Stimulated activated effector memory CD8-positive, alpha-beta T cell treated with anti-CD3 and anti-CD28 coated beads, Interleukin-12 subunit alpha, Interleukin-12 subunit beta, amount 100 ng/mL, for 72 hours (primary cell): ENCODE measurements around the gene ENOX2.
"Not testable (repeated sequence)": the region's sequence is repeated elsewhere in the genome, so short reads cannot be mapped to it uniquely, and the experiment has no call there.

Experiments
- ATAC-seq: fragments of 150-1000 bp; cut with Tn5 transposase; 2 replicates; pipeline ENCODE4 v1.10.0; 2021
- DNase-seq, 2 donors: peaks; one replicate each; pipeline ENCODE4 v3.0.0; 2021 to 2022; ENCODE audit warnings: low spot score in 2 of 2
- H3K27ac Mint-ChIP-seq: one replicate; pipeline ENCODE4 v1.8.0; 2022; ENCODE audit warnings: mild to moderate bottlenecking, mixed read lengths
- H3K36me3 Mint-ChIP-seq: one replicate; pipeline ENCODE4 v1.8.0; 2022; ENCODE audit warnings: mild to moderate bottlenecking, mixed read lengths
- H3K4me1 Mint-ChIP-seq: one replicate; pipeline ENCODE4 v1.8.0; 2022; ENCODE audit warnings: mixed read lengths
- H3K4me3 Mint-ChIP-seq: one replicate; pipeline ENCODE4 v1.8.0; 2022; ENCODE audit warnings: mild to moderate bottlenecking, mixed read lengths
- H3K9me3 Mint-ChIP-seq: one replicate; pipeline ENCODE4 v1.8.0; 2022; ENCODE audit warnings: mixed read lengths

The ENOX2 gene

GRCh38 chrX:130716781-130717413 is 186.1 kb downstream of the ENOX2 start:
- ATAC-seq (no peak), DNase-seq (no peak)
- Mint-ChIP-seq H3K27ac (no peak overlapping the region), H3K9me3 (no peaks in the 10 kb centered on the region), H3K4me1 (no peaks in the 10 kb centered on the region), H3K36me3 (no peaks in the 10 kb centered on the region), H3K4me3 (no peak overlapping the region)

- no peaks in the 10 kb centered on the region for H3K9me3 Mint-ChIP-seq
- no peak overlapping the region for H3K27ac Mint-ChIP-seq
- no peaks in the 10 kb centered on the region for H3K36me3 Mint-ChIP-seq
- DNase-seq (no peak), ATAC-seq (no peak)
- no peaks in the 10 kb centered on the region for H3K4me1 Mint-ChIP-seq
- no peak overlapping the region for H3K4me3 Mint-ChIP-seq
Measured at GRCh38 chrX:130716346-130716745, 186.7 kb downstream of the ENOX2 start.

- Mint-ChIP-seq H3K36me3 (no peaks in the 10 kb centered on the region), H3K4me1 (no peaks in the 10 kb centered on the region), H3K27ac (no peak overlapping the region), H3K4me3 (no peak overlapping the region), H3K9me3 (no peaks in the 10 kb centered on the region)
- ATAC-seq, result no peak
- DNase-seq, result no peak
Measured at GRCh38 chrX:130715299-130715698, 187.7 kb downstream of the ENOX2 start.

GRCh38 chrX:130714665-130715064 is 188.3 kb downstream of the ENOX2 start:
- Mint-ChIP-seq H3K27ac (no peak overlapping the region), H3K4me3 (no peak overlapping the region), H3K9me3 (no peaks in the 10 kb centered on the region), H3K36me3 (no peaks in the 10 kb centered on the region), H3K4me1 (no peaks in the 10 kb centered on the region)
- ATAC-seq, result no peak
- DNase-seq, result no peak

GRCh38 chrX:130714135-130714534 is 188.9 kb downstream of the ENOX2 start:
- H3K27ac Mint-ChIP-seq, result no peak overlapping the region
- ATAC-seq (no peak), DNase-seq (no peak)
- no peak overlapping the region for H3K4me3 Mint-ChIP-seq
- H3K36me3 Mint-ChIP-seq, result no peaks in the 10 kb centered on the region
- no peaks in the 10 kb centered on the region for H3K4me1 Mint-ChIP-seq
- H3K9me3 Mint-ChIP-seq, result no peaks in the 10 kb centered on the region

- not testable (repeated sequence) for ATAC-seq, H3K4me1 Mint-ChIP-seq, H3K36me3 Mint-ChIP-seq, H3K27ac Mint-ChIP-seq, H3K4me3 Mint-ChIP-seq, DNase-seq, H3K9me3 Mint-ChIP-seq
Measured at GRCh38 chrX:130709178-130709577, 193.8 kb downstream of the ENOX2 start.

GRCh38 chrX:130705591-130705990 is 197.4 kb downstream of the ENOX2 start:
- no peak overlapping the region for H3K4me3 Mint-ChIP-seq
- no peaks in the 10 kb centered on the region for H3K9me3 Mint-ChIP-seq
- DNase-seq (no peak), ATAC-seq (no peak)
- H3K4me1 Mint-ChIP-seq, result no peaks in the 10 kb centered on the region
- no peak overlapping the region for H3K27ac Mint-ChIP-seq
- no peaks in the 10 kb centered on the region for H3K36me3 Mint-ChIP-seq

- no peak overlapping the region for H3K27ac Mint-ChIP-seq
- ATAC-seq (no peak), DNase-seq (no peak)
- H3K9me3 Mint-ChIP-seq, result no peaks in the 10 kb centered on the region
- no peak overlapping the region for H3K4me3 Mint-ChIP-seq
- no peaks in the 10 kb centered on the region for H3K4me1 Mint-ChIP-seq
- H3K36me3 Mint-ChIP-seq, result no peaks in the 10 kb centered on the region
Measured at GRCh38 chrX:130704053-130705038, 198.7 kb downstream of the ENOX2 start.

- Mint-ChIP-seq H3K36me3 (no peaks in the 10 kb centered on the region), H3K9me3 (no peaks in the 10 kb centered on the region), H3K27ac (no peak overlapping the region), H3K4me1 (no peaks in the 10 kb centered on the region), H3K4me3 (no peak overlapping the region)
- ATAC-seq (no peak), DNase-seq (no peak)
Measured at GRCh38 chrX:130702867-130703707, 199.9 kb downstream of the ENOX2 start.

- DNase-seq (no peak), ATAC-seq (no peak)
- Mint-ChIP-seq H3K27ac (no peak overlapping the region), H3K4me1 (no peaks in the 10 kb centered on the region), H3K36me3 (no peaks in the 10 kb centered on the region), H3K9me3 (no peaks in the 10 kb centered on the region), H3K4me3 (no peak overlapping the region)
Measured at GRCh38 chrX:130700629-130701028, 202.4 kb downstream of the ENOX2 start.

- H3K4me1 Mint-ChIP-seq, result no peaks in the 10 kb centered on the region
- no peak overlapping the region for H3K4me3 Mint-ChIP-seq
- no peak for ATAC-seq
- H3K36me3 Mint-ChIP-seq, result no peaks in the 10 kb centered on the region
- DNase-seq, result no peak
- no peak overlapping the region for H3K27ac Mint-ChIP-seq
- H3K9me3 Mint-ChIP-seq, result no peaks in the 10 kb centered on the region
Measured at GRCh38 chrX:130699618-130700017, 203.4 kb downstream of the ENOX2 start.

- no peak overlapping the region for H3K4me3 Mint-ChIP-seq
- H3K27ac Mint-ChIP-seq, result no peak overlapping the region
- no peaks in the 10 kb centered on the region for H3K36me3 Mint-ChIP-seq
- ATAC-seq (no peak), DNase-seq (no peak)
- no peaks in the 10 kb centered on the region for H3K4me1 Mint-ChIP-seq
- no peaks in the 10 kb centered on the region for H3K9me3 Mint-ChIP-seq
Measured at GRCh38 chrX:130696542-130696941, 206.5 kb downstream of the ENOX2 start.

GRCh38 chrX:130695931-130696330 is 207.1 kb downstream of the ENOX2 start:
- ATAC-seq (no peak), DNase-seq (no peak)
- Mint-ChIP-seq H3K9me3 (no peaks in the 10 kb centered on the region), H3K36me3 (no peaks in the 10 kb centered on the region), H3K4me1 (no peaks in the 10 kb centered on the region), H3K27ac (no peak overlapping the region), H3K4me3 (no peak overlapping the region)

- H3K27ac Mint-ChIP-seq, result no peak overlapping the region
- H3K4me3 Mint-ChIP-seq, result no peak overlapping the region
- H3K4me1 Mint-ChIP-seq, result no peaks in the 10 kb centered on the region
- ATAC-seq (no peak), DNase-seq (no peak)
- H3K9me3 Mint-ChIP-seq, result no peaks in the 10 kb centered on the region
- H3K36me3 Mint-ChIP-seq, result no peaks in the 10 kb centered on the region
Measured at GRCh38 chrX:130694983-130695382, 208.0 kb downstream of the ENOX2 start.

GRCh38 chrX:130691576-130691975 is 211.4 kb downstream of the ENOX2 start:
- no peak for DNase-seq
- no peak for ATAC-seq
- no peak overlapping the region for H3K27ac Mint-ChIP-seq
- no peaks in the 10 kb centered on the region for H3K4me1 Mint-ChIP-seq
- no peak overlapping the region for H3K4me3 Mint-ChIP-seq
- peaks cover 9% of the 10 kb centered on the region for H3K36me3 Mint-ChIP-seq
- H3K9me3 Mint-ChIP-seq, result no peaks in the 10 kb centered on the region
